Measurements from ENCODE around the gene KCTD19.
"Not testable (repeated sequence)": the region's sequence is repeated elsewhere in the genome, so short reads cannot be mapped to it uniquely, and the experiment has no call there.

KCTD19 gene

GRCh38 chr16:67326472-67327309 lies at the start of gene KCTD19, which contains the start of gene LRRC36:
Gene KCTD19, minus strand, starts transcription at chr16:67326741. Its CDS starts 34 bp downstream, at chr16:67326707.
Gene LRRC36, plus strand, starts transcription at chr16:67326815. Its CDS starts 48 bp downstream, at chr16:67326863.
- in situ Hi-C loops (cut with MboI; ENCODE audit: low sequenced_read_pairs): no loop called here

- in situ Hi-C loops (cut with MboI; ENCODE audit: low sequenced_read_pairs): not testable (repeated sequence)
Measured at GRCh38 chr16:67376012-67376411, 49.5 kb upstream of the KCTD19 start.

GRCh38 chr16:67372664-67373063 lies 46.1 kb upstream of the KCTD19 start:
- in situ Hi-C loops (cut with MboI; ENCODE audit: low sequenced_read_pairs): no loop called here

- in situ Hi-C loops (cut with MboI; ENCODE audit: low sequenced_read_pairs): no loop called here
Measured at GRCh38 chr16:67370661-67371060, 44.1 kb upstream of the KCTD19 start.

GRCh38 chr16:67364600-67365235 lies 38.2 kb upstream of the KCTD19 start:
- in situ Hi-C loops (cut with MboI; ENCODE audit: low sequenced_read_pairs): no loop called here

GRCh38 chr16:67361038-67361437 lies 34.5 kb upstream of the KCTD19 start:
- in situ Hi-C loops (cut with MboI; ENCODE audit: low sequenced_read_pairs): no loop called here

- in situ Hi-C loops (cut with MboI; ENCODE audit: low sequenced_read_pairs): not testable (repeated sequence)
Measured at GRCh38 chr16:67359540-67360269, 33.2 kb upstream of the KCTD19 start.

GRCh38 chr16:67357561-67357960 lies 31.0 kb upstream of the KCTD19 start:
- in situ Hi-C loops (cut with MboI; ENCODE audit: low sequenced_read_pairs): no loop called here

GRCh38 chr16:67356396-67356795 lies 29.9 kb upstream of the KCTD19 start:
- in situ Hi-C loops (cut with MboI; ENCODE audit: low sequenced_read_pairs): no loop called here

GRCh38 chr16:67352463-67352862 lies 25.9 kb upstream of the KCTD19 start:
- in situ Hi-C loops (cut with MboI; ENCODE audit: low sequenced_read_pairs): not testable (repeated sequence)

GRCh38 chr16:67350324-67350723 lies 23.8 kb upstream of the KCTD19 start:
- in situ Hi-C loops (cut with MboI; ENCODE audit: low sequenced_read_pairs): no loop called here

- in situ Hi-C loops (cut with MboI; ENCODE audit: low sequenced_read_pairs): no loop called here
Measured at GRCh38 chr16:67349172-67349571, 22.6 kb upstream of the KCTD19 start.

- in situ Hi-C loops (cut with MboI; ENCODE audit: low sequenced_read_pairs): no loop called here
Measured at GRCh38 chr16:67346341-67346740, 19.8 kb upstream of the KCTD19 start.

GRCh38 chr16:67345401-67345800 lies 18.9 kb upstream of the KCTD19 start:
- in situ Hi-C loops (cut with MboI; ENCODE audit: low sequenced_read_pairs): no loop called here

GRCh38 chr16:67342616-67343015 lies 16.1 kb upstream of the KCTD19 start:
- in situ Hi-C loops (cut with MboI; ENCODE audit: low sequenced_read_pairs): no loop called here

GRCh38 chr16:67341250-67341649 lies 14.7 kb upstream of the KCTD19 start:
- in situ Hi-C loops (cut with MboI; ENCODE audit: low sequenced_read_pairs): no loop called here

- in situ Hi-C loops (cut with MboI; ENCODE audit: low sequenced_read_pairs): no loop called here
Measured at GRCh38 chr16:67339453-67339852, 12.9 kb upstream of the KCTD19 start.

- in situ Hi-C loops (cut with MboI; ENCODE audit: low sequenced_read_pairs): no loop called here
Measured at GRCh38 chr16:67336648-67337047, 10.1 kb upstream of the KCTD19 start.

- in situ Hi-C loops (cut with MboI; ENCODE audit: low sequenced_read_pairs): no loop called here
Measured at GRCh38 chr16:67336116-67336515, 9.6 kb upstream of the KCTD19 start.

- in situ Hi-C loops (cut with MboI; ENCODE audit: low sequenced_read_pairs): no loop called here
Measured at GRCh38 chr16:67333315-67333714, 6.8 kb upstream of the KCTD19 start.

GRCh38 chr16:67329901-67330300 lies 3.4 kb upstream of the KCTD19 start:
- in situ Hi-C loops (cut with MboI; ENCODE audit: low sequenced_read_pairs): no loop called here
